NCI-H748 (cell line): ENCODE data around the gene CNTN2.

Experiments used
- DNase-seq: peaks from one replicate; lab custom pipeline; 2025; ENCODE audit not compliant: unreplicated experiment; lab: John Stamatoyannopoulos, UW

The CNTN2 gene

GRCh38 chr1:205121660-205122488 is 78.9 kb downstream of the CNTN2 start, which contains the start of gene RBBP5:
Gene RBBP5 (minus strand): TSS chr1:205121978. CDS start chr1:205121873, 105 bp downstream.
- DNase-seq: peak; percentile 94

GRCh38 chr1:205122489-205122882 is 79.5 kb downstream of the CNTN2 start:
- no peak for DNase-seq

GRCh38 chr1:205124726-205125125 is 81.7 kb downstream of the CNTN2 start:
- DNase-seq: no peak

- DNase-seq: no peak
Measured at GRCh38 chr1:205127646-205128045, 84.6 kb downstream of the CNTN2 start.
